Measurements from ENCODE around the gene BEST4.

Gene BEST4

GRCh38 chr1:44788120-44788860, at the start of gene BEST4:
Gene BEST4, minus strand, starts transcription at chr1:44788170. Its CDS starts 465 bp downstream, at chr1:44787705.
- H3K9me3 Mint-ChIP-seq: no peaks in the 10 kb centered on the region
- H3K4me1 Mint-ChIP-seq: peaks cover 27% of the 10 kb centered on the region
- H3K4me3 Mint-ChIP-seq: no peak within 1 kb of the TSS
- H3K27me3 Mint-ChIP-seq: no peaks in the 10 kb centered on the region
- peak within 1 kb of the TSS; percentile 65 for H3K27ac Mint-ChIP-seq (ENCODE audit: low read depth)
- peaks cover 5% of the 10 kb centered on the region for H3K36me3 Mint-ChIP-seq (ENCODE audit: insufficient read depth)
- DNase-seq (ENCODE audit: low spot score in 2 of 2): no peak
- ATAC-seq (replicated peaks; ENCODE audit: extremely low read depth, poor library complexity, severe bottlenecking): no peak

GRCh38 chr1:44835738-44836675, 48.0 kb upstream of the BEST4 start:
- DNase-seq (ENCODE audit: low spot score in 2 of 2) (peak; percentile 69 to 78), ATAC-seq (replicated peaks; ENCODE audit: extremely low read depth, poor library complexity, severe bottlenecking) (peak; percentile 75)
- H3K4me3 Mint-ChIP-seq: peak overlapping the region; percentile 14
- H3K27ac Mint-ChIP-seq (ENCODE audit: low read depth): no peak overlapping the region
- H3K36me3 Mint-ChIP-seq (ENCODE audit: insufficient read depth): no peaks in the 10 kb centered on the region
- H3K9me3 Mint-ChIP-seq: no peaks in the 10 kb centered on the region
- peaks cover 11% of the 10 kb centered on the region for H3K27me3 Mint-ChIP-seq
- peaks cover 8% of the 10 kb centered on the region for H3K4me1 Mint-ChIP-seq

GRCh38 chr1:44834328-44834727, 46.4 kb upstream of the BEST4 start:
- no peaks in the 10 kb centered on the region for H3K36me3 Mint-ChIP-seq (ENCODE audit: insufficient read depth)
- no peak overlapping the region for H3K27ac Mint-ChIP-seq (ENCODE audit: low read depth)
- peaks cover 3% of the 10 kb centered on the region for H3K27me3 Mint-ChIP-seq
- H3K4me3 Mint-ChIP-seq: no peak overlapping the region
- DNase-seq (ENCODE audit: low spot score in 2 of 2) (no peak), ATAC-seq (replicated peaks; ENCODE audit: extremely low read depth, poor library complexity, severe bottlenecking) (no peak)
- no peaks in the 10 kb centered on the region for H3K9me3 Mint-ChIP-seq
- H3K4me1 Mint-ChIP-seq: peaks cover 8% of the 10 kb centered on the region

DNA sequence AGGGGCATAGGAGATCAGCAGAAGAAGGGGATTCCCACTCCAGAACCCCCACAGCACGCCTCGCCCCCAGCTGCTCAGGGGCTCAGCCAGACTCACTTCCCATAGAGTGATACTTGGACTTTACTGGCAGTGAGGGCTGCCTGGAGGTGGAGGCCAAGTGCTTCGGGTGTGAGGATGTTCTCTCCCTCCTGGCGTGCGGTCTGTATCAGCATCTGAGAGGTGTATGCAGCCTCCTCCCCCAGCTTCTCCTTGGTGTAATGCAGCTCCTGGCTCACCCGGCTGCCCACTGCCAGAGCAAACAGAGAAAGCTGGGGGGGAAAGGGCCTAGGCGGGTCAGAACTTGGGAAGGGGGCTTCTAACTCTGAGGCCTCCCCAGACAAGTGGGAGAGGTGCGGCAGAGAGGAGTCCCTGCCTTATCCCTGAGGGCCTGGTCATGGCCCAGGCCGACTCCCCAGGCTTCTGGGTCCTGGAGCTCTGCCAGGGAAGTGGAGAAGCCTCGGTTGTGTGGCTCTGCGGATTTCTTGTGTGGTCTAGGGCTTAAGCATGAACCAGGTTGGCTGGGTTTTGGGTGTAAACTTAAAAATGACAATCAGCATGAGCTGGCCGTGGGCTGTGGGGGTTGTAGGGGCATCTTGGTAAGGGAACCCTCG, 44.2 kb upstream of the BEST4 start:
- no peaks in the 10 kb centered on the region for H3K27me3 Mint-ChIP-seq
- DNase-seq (ENCODE audit: low spot score in 2 of 2) (no peak), ATAC-seq (replicated peaks; ENCODE audit: extremely low read depth, poor library complexity, severe bottlenecking) (no peak)
- no peak overlapping the region for H3K27ac Mint-ChIP-seq (ENCODE audit: low read depth)
- H3K4me1 Mint-ChIP-seq: peaks cover 8% of the 10 kb centered on the region
- H3K9me3 Mint-ChIP-seq: no peaks in the 10 kb centered on the region
- no peaks in the 10 kb centered on the region for H3K36me3 Mint-ChIP-seq (ENCODE audit: insufficient read depth)
- H3K4me3 Mint-ChIP-seq: no peak overlapping the region

- Mint-ChIP-seq H3K27me3 (no peaks in the 10 kb centered on the region), H3K4me1 (peaks cover 8% of the 10 kb centered on the region)
- no peak for DNase-seq (ENCODE audit: low spot score in 2 of 2)
Measured at GRCh38 chr1:44831516-44831915, 43.5 kb upstream of the BEST4 start.

DNA sequence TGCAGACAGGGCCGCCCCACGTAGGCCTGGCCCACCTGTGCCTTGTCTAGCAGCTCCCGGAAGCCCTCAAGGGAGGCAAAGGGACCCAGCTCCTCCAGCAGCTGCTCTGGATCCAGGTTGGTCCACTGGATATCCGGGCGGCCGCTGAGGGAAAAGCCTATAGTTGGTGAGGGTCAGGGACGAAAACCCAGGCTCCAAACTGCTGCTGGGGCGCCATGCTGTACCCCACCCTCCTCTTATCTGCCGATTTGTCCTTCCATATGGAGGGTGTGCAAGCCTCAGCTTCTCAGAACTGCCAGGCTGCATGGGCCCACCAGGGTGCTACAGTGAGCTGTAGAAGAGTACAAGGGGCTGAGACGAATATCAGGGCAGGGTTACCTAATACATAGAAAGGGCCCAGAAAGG, 42.9 kb upstream of the BEST4 start:
- no peaks in the 10 kb centered on the region for H3K36me3 Mint-ChIP-seq (ENCODE audit: insufficient read depth)
- peaks cover 5% of the 10 kb centered on the region for H3K4me1 Mint-ChIP-seq
- no peak for DNase-seq (ENCODE audit: low spot score in 2 of 2)
- no peak for ATAC-seq (replicated peaks; ENCODE audit: extremely low read depth, poor library complexity, severe bottlenecking)
- no peak overlapping the region for H3K4me3 Mint-ChIP-seq
- H3K27me3 Mint-ChIP-seq: no peaks in the 10 kb centered on the region
- no peaks in the 10 kb centered on the region for H3K9me3 Mint-ChIP-seq
- no peak overlapping the region for H3K27ac Mint-ChIP-seq (ENCODE audit: low read depth)

More at GRCh38 chr1:44831516-44831915, 43.5 kb upstream of the BEST4 start:
- ATAC-seq (replicated peaks; ENCODE audit: extremely low read depth, poor library complexity, severe bottlenecking): no peak
- no peak overlapping the region for H3K4me3 Mint-ChIP-seq
- H3K27ac Mint-ChIP-seq (ENCODE audit: low read depth): no peak overlapping the region
- no peaks in the 10 kb centered on the region for H3K9me3 Mint-ChIP-seq
- H3K36me3 Mint-ChIP-seq (ENCODE audit: insufficient read depth): no peaks in the 10 kb centered on the region

GRCh38 chr1:44829506-44830384, 41.8 kb upstream of the BEST4 start:
- Mint-ChIP-seq H3K27ac (ENCODE audit: low read depth) (no peak overlapping the region), H3K27me3 (no peaks in the 10 kb centered on the region), H3K36me3 (ENCODE audit: insufficient read depth) (peaks cover 1% of the 10 kb centered on the region), H3K4me3 (no peak overlapping the region), H3K4me1 (no peaks in the 10 kb centered on the region), H3K9me3 (no peaks in the 10 kb centered on the region)
- no peak for DNase-seq (ENCODE audit: low spot score in 2 of 2)
- ATAC-seq (replicated peaks; ENCODE audit: extremely low read depth, poor library complexity, severe bottlenecking): no peak

GRCh38 chr1:44828841-44829440, 41.0 kb upstream of the BEST4 start:
- Mint-ChIP-seq H3K27me3 (no peaks in the 10 kb centered on the region), H3K4me1 (no peaks in the 10 kb centered on the region), H3K36me3 (ENCODE audit: insufficient read depth) (peaks cover 2% of the 10 kb centered on the region), H3K27ac (ENCODE audit: low read depth) (no peak overlapping the region), H3K9me3 (no peaks in the 10 kb centered on the region), H3K4me3 (no peak overlapping the region)
- ATAC-seq (replicated peaks; ENCODE audit: extremely low read depth, poor library complexity, severe bottlenecking) (no peak), DNase-seq (ENCODE audit: low spot score in 2 of 2) (no peak)

DNA sequence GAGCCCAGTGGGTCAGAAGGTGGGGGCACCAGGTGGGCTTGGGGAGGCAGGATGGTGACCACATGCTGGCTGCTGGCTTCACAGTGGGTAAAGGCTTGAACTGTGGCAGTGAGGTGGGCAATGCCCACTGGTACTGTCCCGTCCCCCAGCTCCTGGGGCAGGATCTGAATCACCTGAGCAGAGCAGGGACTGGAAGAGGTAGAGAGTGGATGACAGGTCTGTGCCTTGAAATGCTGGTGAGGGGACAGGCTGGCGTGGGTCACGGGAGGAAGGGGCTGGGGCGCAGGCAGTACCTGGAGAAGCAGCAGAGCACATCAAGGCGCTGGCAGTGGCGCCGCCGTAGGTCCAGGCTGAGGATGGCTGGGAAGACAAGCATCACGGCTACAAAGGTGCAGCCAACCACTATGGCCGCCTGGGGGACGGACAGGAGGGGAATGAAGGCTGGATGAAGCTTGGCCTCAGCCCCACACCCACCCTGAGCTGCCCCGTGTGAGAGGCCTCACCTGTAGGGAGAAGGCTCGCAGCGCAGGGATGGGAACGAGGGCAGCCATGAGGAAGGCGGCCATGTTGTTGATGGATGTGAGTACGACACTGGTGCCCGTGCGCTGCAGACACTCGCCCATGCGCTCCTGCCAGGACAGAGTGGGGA, 40.2 kb upstream of the BEST4 start:
- ATAC-seq (replicated peaks; ENCODE audit: extremely low read depth, poor library complexity, severe bottlenecking) (no peak), DNase-seq (ENCODE audit: low spot score in 2 of 2) (no peak)
- peaks cover 2% of the 10 kb centered on the region for H3K36me3 Mint-ChIP-seq (ENCODE audit: insufficient read depth)
- H3K4me1 Mint-ChIP-seq: no peaks in the 10 kb centered on the region
- no peak overlapping the region for H3K27ac Mint-ChIP-seq (ENCODE audit: low read depth)
- no peaks in the 10 kb centered on the region for H3K27me3 Mint-ChIP-seq
- no peak overlapping the region for H3K4me3 Mint-ChIP-seq
- H3K9me3 Mint-ChIP-seq: no peaks in the 10 kb centered on the region

DNA sequence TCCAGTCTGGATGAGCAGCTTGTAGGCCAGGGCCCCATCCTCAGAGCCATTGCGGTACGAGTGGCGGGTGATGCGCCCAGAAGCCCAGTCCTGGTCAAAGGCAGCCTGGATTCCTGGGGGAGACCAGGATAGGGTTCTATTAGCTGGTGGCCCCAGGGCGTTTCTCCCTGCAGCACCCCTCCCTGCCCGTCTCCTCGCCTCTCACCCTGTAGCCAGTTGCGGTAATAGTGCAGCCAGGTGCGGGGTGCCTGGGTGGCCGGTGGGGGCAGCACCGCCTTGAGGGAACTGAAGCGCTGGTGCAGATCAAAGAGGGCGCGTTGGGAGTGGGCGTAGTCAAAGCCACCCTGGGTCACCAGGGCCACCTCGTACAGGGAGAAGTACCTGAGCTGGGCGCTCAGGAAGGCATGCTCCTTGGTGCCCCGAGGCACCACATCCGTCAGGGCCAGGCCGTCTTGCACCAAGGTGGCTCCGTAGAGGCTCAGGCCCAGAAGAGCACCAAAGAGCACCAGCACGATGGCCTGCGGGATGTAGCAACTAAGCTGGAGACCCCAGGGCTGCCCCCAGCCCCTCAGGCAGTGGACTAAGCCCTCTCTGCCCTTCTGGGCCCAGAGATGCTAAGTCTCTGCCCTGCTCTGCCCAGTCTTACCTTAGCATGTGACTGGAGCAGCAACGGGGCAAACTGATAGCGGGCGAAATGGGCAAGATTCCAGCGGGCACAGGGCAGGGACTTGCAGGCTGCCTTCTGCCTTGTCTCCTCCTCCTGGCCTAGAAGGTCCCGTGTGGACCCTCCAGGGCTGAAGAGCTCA, 39.4 kb upstream of the BEST4 start:
- DNase-seq (ENCODE audit: low spot score in 2 of 2): no peak
- no peaks in the 10 kb centered on the region for H3K27me3 Mint-ChIP-seq
- no peak for ATAC-seq (replicated peaks; ENCODE audit: extremely low read depth, poor library complexity, severe bottlenecking)
- no peaks in the 10 kb centered on the region for H3K4me1 Mint-ChIP-seq
- H3K9me3 Mint-ChIP-seq: no peaks in the 10 kb centered on the region
- H3K36me3 Mint-ChIP-seq (ENCODE audit: insufficient read depth): peaks cover 2% of the 10 kb centered on the region
- H3K27ac Mint-ChIP-seq (ENCODE audit: low read depth): no peak overlapping the region
- no peak overlapping the region for H3K4me3 Mint-ChIP-seq
